Gastrocnemius medialis (tissue), 4 donors: ENCODE results near the gene ZACN.

ENCODE experiments used
- POLR2A ChIP-seq, 2 donors: fragments of 450-650 bp; IDR thresholded peaks; one replicate each; pipeline ENCODE4 v1.6.1; 2017; ENCODE audit warnings: antibody characterized with exemption in 2 of 2, mild to moderate bottlenecking in 2 of 2, moderate library complexity in 2 of 2
- TF ChIP-seq, protein P1 (sequence below), 5 experiments: fragments of 450-650 bp in 3 of 5; fragments of 200-600 bp in 2 of 5; sonication (generic) in 2 of 5; IDR thresholded peaks in 4 of 5; conservative IDR thresholded peaks in 1 of 5; 1 replicate in 4 of 5; 2 replicates in 1 of 5; pipeline ENCODE4 v1.5.1; 2016 to 2019; ENCODE audit warnings: antibody characterized with exemption in 5 of 5, mild to moderate bottlenecking in 3 of 5, moderate library complexity in 3 of 5

DNA sequence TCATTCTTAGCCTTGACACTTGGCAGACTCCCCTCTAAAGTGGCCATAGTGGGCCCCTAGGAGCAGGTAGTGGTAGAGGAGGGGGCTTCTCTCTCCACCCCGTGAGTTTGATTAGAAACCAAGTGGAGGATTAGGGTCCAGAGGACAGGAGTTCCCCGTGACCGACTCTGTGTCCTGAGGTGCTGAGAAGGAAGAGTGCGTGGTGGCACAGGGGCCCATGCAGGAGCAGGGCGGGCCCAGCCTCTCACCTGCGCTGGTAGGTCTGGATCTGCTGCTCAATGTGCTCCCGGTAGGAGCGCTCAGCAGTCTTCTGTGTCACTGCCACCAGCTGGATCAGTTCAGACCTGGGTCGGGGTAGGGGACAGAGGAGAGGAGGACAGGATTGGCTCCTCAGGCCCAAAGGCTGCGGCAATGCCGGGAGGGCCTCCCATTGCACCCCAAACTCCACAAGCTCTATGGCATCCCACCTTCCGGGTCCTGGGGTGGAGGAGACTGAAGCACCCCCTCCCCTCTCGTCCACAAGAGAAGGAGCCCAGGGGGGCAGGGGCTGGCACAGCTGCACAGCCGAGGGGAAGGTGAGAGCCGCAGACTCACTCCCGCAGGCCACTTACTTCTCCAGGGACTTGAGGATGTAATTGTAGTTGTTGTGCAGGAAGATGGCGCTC, 6.2 kb downstream of the ZACN start:
- TF ChIP-seq, protein P1, sequence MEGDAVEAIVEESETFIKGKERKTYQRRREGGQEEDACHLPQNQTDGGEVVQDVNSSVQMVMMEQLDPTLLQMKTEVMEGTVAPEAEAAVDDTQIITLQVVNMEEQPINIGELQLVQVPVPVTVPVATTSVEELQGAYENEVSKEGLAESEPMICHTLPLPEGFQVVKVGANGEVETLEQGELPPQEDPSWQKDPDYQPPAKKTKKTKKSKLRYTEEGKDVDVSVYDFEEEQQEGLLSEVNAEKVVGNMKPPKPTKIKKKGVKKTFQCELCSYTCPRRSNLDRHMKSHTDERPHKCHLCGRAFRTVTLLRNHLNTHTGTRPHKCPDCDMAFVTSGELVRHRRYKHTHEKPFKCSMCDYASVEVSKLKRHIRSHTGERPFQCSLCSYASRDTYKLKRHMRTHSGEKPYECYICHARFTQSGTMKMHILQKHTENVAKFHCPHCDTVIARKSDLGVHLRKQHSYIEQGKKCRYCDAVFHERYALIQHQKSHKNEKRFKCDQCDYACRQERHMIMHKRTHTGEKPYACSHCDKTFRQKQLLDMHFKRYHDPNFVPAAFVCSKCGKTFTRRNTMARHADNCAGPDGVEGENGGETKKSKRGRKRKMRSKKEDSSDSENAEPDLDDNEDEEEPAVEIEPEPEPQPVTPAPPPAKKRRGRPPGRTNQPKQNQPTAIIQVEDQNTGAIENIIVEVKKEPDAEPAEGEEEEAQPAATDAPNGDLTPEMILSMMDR (IDR thresholded peaks at IDR 0.05 in 4 of 5, conservative IDR thresholded peaks at IDR 0.05 in 1 of 5): no peak
- no peak for TF ChIP-seq POLR2A (IDR thresholded peaks at IDR 0.05)
